Endometrium (tissue), 2 donors: ENCODE measurements around the gene USP19.

Source experiments
- FAIRE-seq: peaks from 2 replicates; lab custom pipeline; 2012; peaks lifted over from hg19 to GRCh38; lab: Jason Lieb, UNC
- donor health status: control.
- donor health status: control.

The USP19 gene

GRCh38 chr3:49120438-49121131 is at the start of gene USP19:
TSS of gene USP19 (minus strand) at chr3:49120823. CDS start at chr3:49119145, 1,678 bp downstream.
- no peak for FAIRE-seq

- no peak for FAIRE-seq
These were observed 46.3 kb upstream of the USP19 start for GRCh38 chr3:49166752-49167556.

GRCh38 chr3:49165771-49166751 is 45.4 kb upstream of the USP19 start, which contains the start of gene CCDC71:
TSS of gene CCDC71 (minus strand) at chr3:49166331. CDS start at chr3:49164208, 2,123 bp downstream.
- no peak for FAIRE-seq

GRCh38 chr3:49164983-49165720 is 44.5 kb upstream of the USP19 start:
- no peak for FAIRE-seq

- FAIRE-seq: no peak
These were observed 43.0 kb upstream of the USP19 start for GRCh38 chr3:49163609-49164008.

GRCh38 chr3:49162751-49163419 is 42.3 kb upstream of the USP19 start:
- FAIRE-seq: no peak

GRCh38 chr3:49161808-49162530 is 41.3 kb upstream of the USP19 start:
- no peak for FAIRE-seq

GRCh38 chr3:49161197-49161596 is 40.6 kb upstream of the USP19 start:
- FAIRE-seq: no peak

GRCh38 chr3:49158792-49159191 is 38.2 kb upstream of the USP19 start:
- no peak for FAIRE-seq

GRCh38 chr3:49158103-49158709 is 37.6 kb upstream of the USP19 start:
- FAIRE-seq: no peak

GRCh38 chr3:49157289-49157688 is 36.7 kb upstream of the USP19 start:
- no peak for FAIRE-seq

- FAIRE-seq: no peak
These were observed 32.8 kb upstream of the USP19 start for GRCh38 chr3:49153349-49153912.

- no peak for FAIRE-seq
These were observed 31.0 kb upstream of the USP19 start for GRCh38 chr3:49151610-49152009.

- no peak for FAIRE-seq
These were observed 27.5 kb upstream of the USP19 start for GRCh38 chr3:49148159-49148558.

GRCh38 chr3:49140080-49140479 is 19.5 kb upstream of the USP19 start:
- no peak for FAIRE-seq

- no peak for FAIRE-seq
These were observed 14.9 kb upstream of the USP19 start for GRCh38 chr3:49135499-49135898.

- no peak for FAIRE-seq
These were observed 14.0 kb upstream of the USP19 start for GRCh38 chr3:49134471-49135265.

- FAIRE-seq: no peak
These were observed 12.8 kb upstream of the USP19 start for GRCh38 chr3:49133226-49133951.
